Neural crest cell (in vitro differentiated cells): Measurements from ENCODE around the gene COPS2. TPM values are rescaled to one million over a fixed set of nuclear protein-coding genes. Genes with fewer than 3 reads are reported as not detected.
"Not testable (repeated sequence)": the region's sequence is repeated elsewhere in the genome, so short reads cannot be mapped to it uniquely, and the experiment has no call there.

ENCODE experiments used
- DNase-seq: peaks from one replicate; pipeline ENCODE4 v3.0.0; 2021; ENCODE audit warnings: low read depth, mixed read lengths, low spot score
- H3K27ac Mint-ChIP-seq: one replicate; pipeline ENCODE4 v1.8.0; 2021; ENCODE audit warnings: mild to moderate bottlenecking, mixed read lengths; ENCODE audit not compliant: unreplicated experiment
- H3K27me3 Mint-ChIP-seq: 2 replicates; pipeline ENCODE4 v1.8.0; 2021; ENCODE audit warnings: low read depth, mild to moderate bottlenecking, mixed read lengths
- H3K36me3 Mint-ChIP-seq: 2 replicates; pipeline ENCODE4 v1.8.0; 2021; ENCODE audit warnings: low read depth, mild to moderate bottlenecking, mixed read lengths
- H3K4me1 Mint-ChIP-seq: 2 replicates; pipeline ENCODE4 v1.8.0; 2021; ENCODE audit warnings: mixed read lengths
- H3K4me3 Mint-ChIP-seq: one replicate; pipeline ENCODE4 v1.8.0; 2021; ENCODE audit warnings: mild to moderate bottlenecking, mixed read lengths
- H3K9me3 Mint-ChIP-seq: 2 replicates; pipeline ENCODE4 v1.8.0; 2021; ENCODE audit warnings: mixed read lengths
- microRNA-seq: library from miRNA; unstranded; fragments of <30 nt; microRNA quantifications from one replicate; pipeline ENCODE4, GENCODE V29; 2020
- total RNA-seq: library from RNA; stranded (reverse); gene quantifications from 2 replicates; pipeline ENCODE4 v1.2.1, GENCODE V29; 2021
- TF ChIP-seq, protein P1 (sequence below): fragments of 200-600 bp; sonication (generic); conservative IDR thresholded peaks from 2 replicates; pipeline ENCODE4 v1.5.0; 2021; ENCODE audit warnings: antibody characterized with exemption, mild to moderate bottlenecking

Gene COPS2
- total RNA-seq, 1 donor from 2014 or later = 92.8 TPM

DNA sequence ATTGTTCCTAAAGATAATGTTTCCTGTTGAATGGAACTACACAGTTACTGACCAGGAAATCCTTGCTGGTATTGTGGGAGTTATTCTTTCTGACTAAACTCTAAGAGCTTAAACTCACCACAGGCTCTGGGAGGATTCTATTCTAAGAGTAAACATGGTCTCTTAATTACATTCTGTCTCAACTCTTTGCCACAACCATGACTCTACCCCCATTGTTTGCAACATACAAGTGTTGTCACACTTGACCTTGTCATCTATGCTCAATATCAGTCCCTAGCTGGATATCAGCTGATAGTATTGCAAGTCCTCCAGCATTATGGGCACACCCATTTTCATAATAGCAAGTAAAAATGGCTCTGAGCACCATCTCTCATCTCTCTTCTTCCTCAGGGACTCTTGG is 79.5 kb downstream of the COPS2 start:
- TF ChIP-seq, protein P1, sequence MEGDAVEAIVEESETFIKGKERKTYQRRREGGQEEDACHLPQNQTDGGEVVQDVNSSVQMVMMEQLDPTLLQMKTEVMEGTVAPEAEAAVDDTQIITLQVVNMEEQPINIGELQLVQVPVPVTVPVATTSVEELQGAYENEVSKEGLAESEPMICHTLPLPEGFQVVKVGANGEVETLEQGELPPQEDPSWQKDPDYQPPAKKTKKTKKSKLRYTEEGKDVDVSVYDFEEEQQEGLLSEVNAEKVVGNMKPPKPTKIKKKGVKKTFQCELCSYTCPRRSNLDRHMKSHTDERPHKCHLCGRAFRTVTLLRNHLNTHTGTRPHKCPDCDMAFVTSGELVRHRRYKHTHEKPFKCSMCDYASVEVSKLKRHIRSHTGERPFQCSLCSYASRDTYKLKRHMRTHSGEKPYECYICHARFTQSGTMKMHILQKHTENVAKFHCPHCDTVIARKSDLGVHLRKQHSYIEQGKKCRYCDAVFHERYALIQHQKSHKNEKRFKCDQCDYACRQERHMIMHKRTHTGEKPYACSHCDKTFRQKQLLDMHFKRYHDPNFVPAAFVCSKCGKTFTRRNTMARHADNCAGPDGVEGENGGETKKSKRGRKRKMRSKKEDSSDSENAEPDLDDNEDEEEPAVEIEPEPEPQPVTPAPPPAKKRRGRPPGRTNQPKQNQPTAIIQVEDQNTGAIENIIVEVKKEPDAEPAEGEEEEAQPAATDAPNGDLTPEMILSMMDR = no peak
- Mint-ChIP-seq H3K27ac (no peak overlapping the region), H3K36me3 (peaks cover 2% of the 10 kb centered on the region), H3K4me3 (no peak overlapping the region), H3K9me3 (no peaks in the 10 kb centered on the region), H3K4me1 (no peaks in the 10 kb centered on the region), H3K27me3 (peaks cover 13% of the 10 kb centered on the region)
- DNase-seq = no peak

DNA sequence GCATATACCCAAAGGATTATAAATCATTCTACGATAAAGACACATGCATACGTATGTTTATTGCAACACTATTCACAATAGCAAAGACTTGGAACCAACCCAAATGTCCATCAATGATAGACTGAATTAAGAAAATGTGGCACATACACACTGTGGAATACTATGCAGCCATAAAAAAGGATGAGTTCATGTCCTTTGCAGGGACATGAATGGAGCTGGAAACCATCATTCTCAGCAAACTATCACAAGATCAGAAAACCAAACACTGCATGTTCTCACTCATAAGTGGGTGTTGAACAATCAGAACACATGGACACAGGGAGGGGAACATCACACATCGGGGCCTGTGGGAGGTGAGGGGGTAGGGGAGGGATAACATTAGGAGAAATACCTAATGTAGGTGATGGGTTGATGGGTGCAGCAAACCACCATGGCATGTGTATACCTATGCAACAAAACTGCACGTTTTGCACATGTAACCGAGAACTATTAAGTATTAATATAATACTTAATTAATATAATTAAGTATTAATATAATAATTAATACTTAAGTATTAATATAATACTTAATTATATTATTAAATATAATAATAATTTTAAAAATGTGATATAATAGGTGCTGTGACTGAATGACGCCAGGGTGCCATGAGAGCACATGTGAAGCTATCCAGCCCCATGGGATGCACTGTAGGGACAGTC is 80.7 kb downstream of the COPS2 start:
- not testable (repeated sequence) for H3K4me3 Mint-ChIP-seq, H3K4me1 Mint-ChIP-seq, H3K36me3 Mint-ChIP-seq, H3K9me3 Mint-ChIP-seq, H3K27ac Mint-ChIP-seq, DNase-seq
- H3K27me3 Mint-ChIP-seq = peaks cover 17% of the 10 kb centered on the region

Small RNA genes lying within 50 kb of the gene (microRNA-seq; reads per million reads assigned to microRNA genes)
- gene MIR4716 = not detected

Other genes with a start within 250 kb of the COPS2 start
- 4.9 and 5.0 TPM in 2 replicates for gene SHC4, start 191.7 kb downstream of the COPS2 start, total RNA-seq
- 39.2 and 44.5 TPM in 2 replicates for gene SECISBP2L, start 109.2 kb downstream of the COPS2 start, total RNA-seq
- 21.3 and 21.7 TPM in 2 replicates for gene GALK2, start 14.6 kb upstream of the COPS2 start, total RNA-seq